Renal cortex interstitium (tissue), 11 donors: Measurements from ENCODE around the gene FBXO45. TPM values are rescaled to one million over a fixed set of nuclear protein-coding genes. Genes with fewer than 3 reads are reported as not detected.
"Not testable (repeated sequence)": the region's sequence is repeated elsewhere in the genome, so short reads cannot be mapped to it uniquely, and the experiment has no call there.

ENCODE experiments used
- DNase-seq, 11 donors: peaks; one replicate each; pipeline ENCODE4 v3.0.0-alpha.2; 2013; ENCODE audit warnings: low read depth in 9 of 11, low spot score in 4 of 11; ENCODE audit errors: extremely low read depth in 1 of 11
- polyA plus RNA-seq, 3 donors: library from polyadenylated mRNA; unstranded; fragments of 120-200 nt; gene quantifications; one replicate each; pipeline ENCODE4 v1.2.1, GENCODE V29; 2013; ENCODE audit not compliant: insufficient read length in 3 of 3

FBXO45 gene
- polyA plus RNA-seq, 3 donors = 12.4 to 18.3 (median 15.4) TPM

GRCh38 chr3:196547067-196547466 lies 21.4 kb upstream of the FBXO45 start:
- DNase-seq = no peak

GRCh38 chr3:196549312-196549711 lies 19.1 kb upstream of the FBXO45 start:
- not testable (repeated sequence) for DNase-seq

GRCh38 chr3:196550172-196550571 lies 18.3 kb upstream of the FBXO45 start:
- DNase-seq = not testable (repeated sequence)

GRCh38 chr3:196552253-196552652 lies 16.2 kb upstream of the FBXO45 start:
- DNase-seq = no peak

- DNase-seq = no peak
These were observed 14.9 kb upstream of the FBXO45 start for GRCh38 chr3:196553551-196553950.

- DNase-seq = no peak
These were observed 14.3 kb upstream of the FBXO45 start for GRCh38 chr3:196554205-196554604.

GRCh38 chr3:196555295-196555694 lies 13.2 kb upstream of the FBXO45 start:
- no peak for DNase-seq

GRCh38 chr3:196557236-196557635 lies 11.2 kb upstream of the FBXO45 start:
- no peak for DNase-seq

- DNase-seq = no peak
These were observed 10.0 kb upstream of the FBXO45 start for GRCh38 chr3:196558476-196558875.

GRCh38 chr3:196559826-196560225 lies 8.6 kb upstream of the FBXO45 start:
- DNase-seq = no peak

GRCh38 chr3:196563721-196564225 lies 4.7 kb upstream of the FBXO45 start:
- DNase-seq = no peak

- DNase-seq = peak in 8 of 11 donors; percentile 4 to 21 (median 16)
These were observed 600 bp downstream of the FBXO45 start for GRCh38 chr3:196569003-196569516.

GRCh38 chr3:196570332-196570731 lies 1.9 kb downstream of the FBXO45 start:
- DNase-seq = not testable (repeated sequence)

GRCh38 chr3:196572389-196572788 lies 3.9 kb downstream of the FBXO45 start:
- DNase-seq = no peak

GRCh38 chr3:196585044-196585757 lies 16.7 kb downstream of the FBXO45 start:
- DNase-seq = no peak

GRCh38 chr3:196590279-196590678 lies 21.8 kb downstream of the FBXO45 start:
- DNase-seq = no peak

GRCh38 chr3:196596355-196596754 lies 27.9 kb downstream of the FBXO45 start:
- DNase-seq = no peak

GRCh38 chr3:196597971-196598733 lies 29.7 kb downstream of the FBXO45 start:
- not testable (repeated sequence) for DNase-seq

- no peak for DNase-seq
These were observed 31.3 kb downstream of the FBXO45 start for GRCh38 chr3:196599734-196600128.

GRCh38 chr3:196600359-196600758 lies 31.9 kb downstream of the FBXO45 start:
- DNase-seq = no peak
